Measurements from ENCODE around the gene UPK1A. TPM values are rescaled to one million over a fixed set of nuclear protein-coding genes. Genes with fewer than 3 reads are reported as not detected.
A peak's percentile ranks its signal among the peaks of the same experiment; 100 is the strongest.

The UPK1A gene
- total and polyA plus RNA-seq, 9 of the 15 experiments (the other 6 are each of a cell fraction or from before 2014, with no cell fraction given) = 0.06 to 0.13 TPM; not detected in 7

GRCh38 chr19:35643255-35644205 lies 22.8 kb upstream of the UPK1A start (continued):
- TF ChIP-seq ZNF311 (CRISPR knock-in tag; IDR thresholded peaks at IDR 0.05) (0 out of 2 replicates have a peak, but pooled peaks have one; percentile 63), BHLHE40 (IDR thresholded peaks at IDR 0.05; ENCODE audit: low read length) (peak; percentile 96), PRMT5 (CRISPR knock-in tag; IDR thresholded peaks at IDR 0.05) (peak; percentile 82; the same call in 1 of the 2 replicates), PML (IDR thresholded peaks at IDR 0.05; ENCODE audit: low read length) (peak; percentile 45; the same call in 1 of the 2 replicates), LCOR (CRISPR knock-in tag; IDR thresholded peaks at IDR 0.05) (peak; percentile 88), STAT5A (IDR thresholded peaks at IDR 0.05; ENCODE audit: borderline replicate concordance, low read length) (no peak), GATAD2B (IDR thresholded peaks at IDR 0.05; ENCODE audit: borderline replicate concordance) (peak; percentile 72; the same call in 1 of the 2 replicates), BDP1 (IDR thresholded peaks at IDR 0.05; ENCODE audit: insufficient read depth, insufficient read length) (no peak), ZNF583 (CRISPR knock-in tag; IDR thresholded peaks at IDR 0.05) (0 out of 2 replicates have a peak, but pooled peaks have one; percentile 39), DACH1 (IDR thresholded peaks at IDR 0.05; ENCODE audit: partially characterized antibody) (peak; percentile 87), NR3C1 (CRISPR knock-in tag; IDR thresholded peaks at IDR 0.05) (peak; percentile 98), ZBTB7A (IDR thresholded peaks at IDR 0.05; ENCODE audit: borderline replicate concordance, control insufficient read depth, low read depth, low read length) (peak; percentile 41; the same call in 1 of the 2 replicates), HEY1 (CRISPR knock-in tag; IDR thresholded peaks at IDR 0.05; ENCODE audit: borderline replicate concordance) (no peak)
- TF ChIP-seq, protein P1, sequence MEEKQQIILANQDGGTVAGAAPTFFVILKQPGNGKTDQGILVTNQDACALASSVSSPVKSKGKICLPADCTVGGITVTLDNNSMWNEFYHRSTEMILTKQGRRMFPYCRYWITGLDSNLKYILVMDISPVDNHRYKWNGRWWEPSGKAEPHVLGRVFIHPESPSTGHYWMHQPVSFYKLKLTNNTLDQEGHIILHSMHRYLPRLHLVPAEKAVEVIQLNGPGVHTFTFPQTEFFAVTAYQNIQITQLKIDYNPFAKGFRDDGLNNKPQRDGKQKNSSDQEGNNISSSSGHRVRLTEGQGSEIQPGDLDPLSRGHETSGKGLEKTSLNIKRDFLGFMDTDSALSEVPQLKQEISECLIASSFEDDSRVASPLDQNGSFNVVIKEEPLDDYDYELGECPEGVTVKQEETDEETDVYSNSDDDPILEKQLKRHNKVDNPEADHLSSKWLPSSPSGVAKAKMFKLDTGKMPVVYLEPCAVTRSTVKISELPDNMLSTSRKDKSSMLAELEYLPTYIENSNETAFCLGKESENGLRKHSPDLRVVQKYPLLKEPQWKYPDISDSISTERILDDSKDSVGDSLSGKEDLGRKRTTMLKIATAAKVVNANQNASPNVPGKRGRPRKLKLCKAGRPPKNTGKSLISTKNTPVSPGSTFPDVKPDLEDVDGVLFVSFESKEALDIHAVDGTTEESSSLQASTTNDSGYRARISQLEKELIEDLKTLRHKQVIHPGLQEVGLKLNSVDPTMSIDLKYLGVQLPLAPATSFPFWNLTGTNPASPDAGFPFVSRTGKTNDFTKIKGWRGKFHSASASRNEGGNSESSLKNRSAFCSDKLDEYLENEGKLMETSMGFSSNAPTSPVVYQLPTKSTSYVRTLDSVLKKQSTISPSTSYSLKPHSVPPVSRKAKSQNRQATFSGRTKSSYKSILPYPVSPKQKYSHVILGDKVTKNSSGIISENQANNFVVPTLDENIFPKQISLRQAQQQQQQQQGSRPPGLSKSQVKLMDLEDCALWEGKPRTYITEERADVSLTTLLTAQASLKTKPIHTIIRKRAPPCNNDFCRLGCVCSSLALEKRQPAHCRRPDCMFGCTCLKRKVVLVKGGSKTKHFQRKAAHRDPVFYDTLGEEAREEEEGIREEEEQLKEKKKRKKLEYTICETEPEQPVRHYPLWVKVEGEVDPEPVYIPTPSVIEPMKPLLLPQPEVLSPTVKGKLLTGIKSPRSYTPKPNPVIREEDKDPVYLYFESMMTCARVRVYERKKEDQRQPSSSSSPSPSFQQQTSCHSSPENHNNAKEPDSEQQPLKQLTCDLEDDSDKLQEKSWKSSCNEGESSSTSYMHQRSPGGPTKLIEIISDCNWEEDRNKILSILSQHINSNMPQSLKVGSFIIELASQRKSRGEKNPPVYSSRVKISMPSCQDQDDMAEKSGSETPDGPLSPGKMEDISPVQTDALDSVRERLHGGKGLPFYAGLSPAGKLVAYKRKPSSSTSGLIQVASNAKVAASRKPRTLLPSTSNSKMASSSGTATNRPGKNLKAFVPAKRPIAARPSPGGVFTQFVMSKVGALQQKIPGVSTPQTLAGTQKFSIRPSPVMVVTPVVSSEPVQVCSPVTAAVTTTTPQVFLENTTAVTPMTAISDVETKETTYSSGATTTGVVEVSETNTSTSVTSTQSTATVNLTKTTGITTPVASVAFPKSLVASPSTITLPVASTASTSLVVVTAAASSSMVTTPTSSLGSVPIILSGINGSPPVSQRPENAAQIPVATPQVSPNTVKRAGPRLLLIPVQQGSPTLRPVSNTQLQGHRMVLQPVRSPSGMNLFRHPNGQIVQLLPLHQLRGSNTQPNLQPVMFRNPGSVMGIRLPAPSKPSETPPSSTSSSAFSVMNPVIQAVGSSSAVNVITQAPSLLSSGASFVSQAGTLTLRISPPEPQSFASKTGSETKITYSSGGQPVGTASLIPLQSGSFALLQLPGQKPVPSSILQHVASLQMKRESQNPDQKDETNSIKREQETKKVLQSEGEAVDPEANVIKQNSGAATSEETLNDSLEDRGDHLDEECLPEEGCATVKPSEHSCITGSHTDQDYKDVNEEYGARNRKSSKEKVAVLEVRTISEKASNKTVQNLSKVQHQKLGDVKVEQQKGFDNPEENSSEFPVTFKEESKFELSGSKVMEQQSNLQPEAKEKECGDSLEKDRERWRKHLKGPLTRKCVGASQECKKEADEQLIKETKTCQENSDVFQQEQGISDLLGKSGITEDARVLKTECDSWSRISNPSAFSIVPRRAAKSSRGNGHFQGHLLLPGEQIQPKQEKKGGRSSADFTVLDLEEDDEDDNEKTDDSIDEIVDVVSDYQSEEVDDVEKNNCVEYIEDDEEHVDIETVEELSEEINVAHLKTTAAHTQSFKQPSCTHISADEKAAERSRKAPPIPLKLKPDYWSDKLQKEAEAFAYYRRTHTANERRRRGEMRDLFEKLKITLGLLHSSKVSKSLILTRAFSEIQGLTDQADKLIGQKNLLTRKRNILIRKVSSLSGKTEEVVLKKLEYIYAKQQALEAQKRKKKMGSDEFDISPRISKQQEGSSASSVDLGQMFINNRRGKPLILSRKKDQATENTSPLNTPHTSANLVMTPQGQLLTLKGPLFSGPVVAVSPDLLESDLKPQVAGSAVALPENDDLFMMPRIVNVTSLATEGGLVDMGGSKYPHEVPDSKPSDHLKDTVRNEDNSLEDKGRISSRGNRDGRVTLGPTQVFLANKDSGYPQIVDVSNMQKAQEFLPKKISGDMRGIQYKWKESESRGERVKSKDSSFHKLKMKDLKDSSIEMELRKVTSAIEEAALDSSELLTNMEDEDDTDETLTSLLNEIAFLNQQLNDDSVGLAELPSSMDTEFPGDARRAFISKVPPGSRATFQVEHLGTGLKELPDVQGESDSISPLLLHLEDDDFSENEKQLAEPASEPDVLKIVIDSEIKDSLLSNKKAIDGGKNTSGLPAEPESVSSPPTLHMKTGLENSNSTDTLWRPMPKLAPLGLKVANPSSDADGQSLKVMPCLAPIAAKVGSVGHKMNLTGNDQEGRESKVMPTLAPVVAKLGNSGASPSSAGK (IDR thresholded peaks at IDR 0.05) = peak; percentile 95

Measured in K562 (cell line).